HG02852 (cell line): Measurements from ENCODE around the gene CADM2.

Source experiments
- ATAC-seq: cut with Tn5 transposase; IDR thresholded peaks from one replicate; pipeline ENCODE4 v1.9.1; 2021; ENCODE audit warnings: mild to moderate bottlenecking, moderate library complexity; ENCODE audit not compliant: unreplicated experiment

CADM2 gene

GRCh38 chr3:85182975-85183752 lies 224.4 kb downstream of the CADM2 start:
- no peak for ATAC-seq

DNA sequence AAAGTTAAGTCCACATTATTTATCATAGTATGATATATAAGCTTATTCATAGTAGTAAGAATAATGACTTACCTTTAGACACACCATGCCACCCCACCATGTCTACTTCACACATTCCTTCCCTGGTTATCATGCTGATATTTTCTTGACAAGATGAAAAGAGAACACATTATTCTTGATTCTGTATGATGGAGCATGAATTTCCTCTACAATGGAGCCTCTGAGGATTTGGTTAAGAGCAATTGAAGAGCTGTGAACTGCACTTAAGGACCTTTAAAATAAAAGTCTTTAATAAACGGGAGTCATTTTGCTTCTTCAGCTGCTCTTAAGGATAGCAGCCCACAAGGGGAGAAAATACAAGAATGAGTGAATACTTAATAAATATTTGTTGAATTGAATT lies 226.7 kb downstream of the CADM2 start:
- no peak for ATAC-seq

DNA sequence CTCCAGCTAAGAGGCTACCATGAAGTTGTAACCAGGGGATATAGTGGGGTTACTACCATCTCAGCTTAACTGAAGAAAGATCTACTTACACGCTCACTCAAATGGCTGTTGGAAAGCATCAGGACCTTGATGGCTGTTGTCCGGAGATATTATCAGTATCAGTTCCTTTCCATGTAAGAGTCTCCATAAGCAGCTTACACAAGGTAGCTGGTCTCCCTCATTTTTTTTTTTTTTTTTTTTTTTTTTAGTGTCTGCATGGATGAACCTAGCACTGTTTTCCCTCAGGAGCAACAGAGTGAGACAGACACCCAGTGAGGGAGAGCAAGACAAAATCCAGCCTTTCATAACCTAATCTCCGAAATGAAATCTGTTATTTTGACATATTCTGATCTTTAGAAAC lies 230.9 kb downstream of the CADM2 start:
- ATAC-seq: no peak

DNA sequence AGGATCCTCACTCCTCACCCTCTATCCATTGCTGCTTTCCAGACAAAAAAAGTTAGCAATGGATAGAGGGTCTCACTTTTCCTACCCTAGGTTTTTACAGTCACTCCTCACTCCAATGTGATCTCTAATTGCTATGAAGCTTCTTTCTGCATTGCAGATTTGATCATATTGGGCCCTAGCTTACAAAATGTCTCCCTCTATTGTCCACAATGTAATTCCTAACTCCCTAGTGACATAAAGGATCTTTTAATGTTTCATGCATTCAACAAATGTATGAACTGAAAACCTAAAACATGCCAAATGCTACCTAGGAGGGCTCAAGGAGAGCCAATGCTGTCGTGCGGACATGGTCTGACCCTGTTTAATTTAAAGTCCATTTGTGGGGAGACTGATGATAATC lies 234.8 kb downstream of the CADM2 start:
- no peak for ATAC-seq

- ATAC-seq: no peak
These were observed 249.9 kb downstream of the CADM2 start for GRCh38 chr3:85208650-85209049.

- no peak for ATAC-seq
These were observed 251.8 kb downstream of the CADM2 start for GRCh38 chr3:85210540-85210939.

GRCh38 chr3:85228966-85229365 lies 270.2 kb downstream of the CADM2 start:
- ATAC-seq: no peak

- ATAC-seq: no peak
These were observed 285.3 kb downstream of the CADM2 start for GRCh38 chr3:85244091-85244490.

GRCh38 chr3:85244519-85244918 lies 285.7 kb downstream of the CADM2 start:
- no peak for ATAC-seq

GRCh38 chr3:85251766-85252165 lies 293.0 kb downstream of the CADM2 start:
- ATAC-seq: no peak

DNA sequence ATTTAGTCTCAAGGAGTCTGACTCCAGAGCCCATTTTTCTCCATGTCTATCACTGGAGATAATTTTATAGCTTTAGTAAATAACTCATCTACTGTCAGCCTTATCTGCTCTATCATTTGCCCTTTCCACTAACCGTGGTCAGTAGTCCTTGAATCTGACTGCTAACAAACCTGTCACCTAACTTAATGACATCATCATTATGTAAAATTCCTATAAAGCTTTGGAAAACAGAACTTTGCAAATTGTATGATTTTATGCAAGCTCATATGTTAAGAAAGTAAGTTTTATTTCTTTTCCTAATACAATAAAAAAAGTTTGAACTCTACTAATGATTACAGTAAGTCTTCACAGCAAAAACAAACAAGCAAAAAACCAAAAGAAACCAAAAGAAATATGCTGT lies 293.9 kb downstream of the CADM2 start:
- no peak for ATAC-seq

DNA sequence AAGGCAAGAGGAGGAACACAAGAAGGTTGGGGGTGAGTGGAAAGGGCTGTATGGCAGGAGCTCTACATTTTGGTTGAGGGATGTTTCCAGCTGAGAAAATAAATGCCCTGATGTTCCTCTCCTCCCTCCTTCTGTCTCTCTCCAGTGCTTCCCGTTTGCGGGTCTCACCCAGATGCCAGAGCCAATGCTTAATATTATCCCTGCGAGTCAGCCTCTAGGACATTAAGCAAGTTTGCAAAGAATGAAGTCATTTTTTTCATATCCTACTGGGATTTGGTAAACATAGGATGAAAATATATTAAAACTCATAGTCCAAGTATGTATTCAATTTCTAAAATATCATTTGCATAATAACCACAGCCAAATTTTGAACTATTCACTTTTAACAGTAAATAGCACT lies 295.9 kb downstream of the CADM2 start:
- no peak for ATAC-seq

DNA sequence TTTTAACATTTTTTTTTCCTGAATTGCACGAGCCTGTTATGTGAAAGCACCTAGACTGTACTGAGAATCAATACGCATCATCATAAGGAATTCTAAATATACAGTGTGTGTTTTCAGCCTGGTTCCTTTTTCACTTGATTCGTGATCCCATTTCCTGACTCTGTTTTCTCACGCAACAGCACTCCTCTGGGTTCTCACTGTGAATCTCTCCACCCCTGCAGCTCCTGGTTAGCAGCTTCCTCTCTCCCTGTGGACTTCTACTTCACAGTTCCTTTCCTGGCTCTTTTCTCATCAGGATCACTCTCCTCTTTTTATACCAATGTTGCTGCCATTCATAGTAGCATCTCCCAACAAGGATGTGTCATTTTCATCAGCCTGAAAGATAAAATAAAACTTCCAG lies 297.2 kb downstream of the CADM2 start:
- no peak for ATAC-seq

DNA sequence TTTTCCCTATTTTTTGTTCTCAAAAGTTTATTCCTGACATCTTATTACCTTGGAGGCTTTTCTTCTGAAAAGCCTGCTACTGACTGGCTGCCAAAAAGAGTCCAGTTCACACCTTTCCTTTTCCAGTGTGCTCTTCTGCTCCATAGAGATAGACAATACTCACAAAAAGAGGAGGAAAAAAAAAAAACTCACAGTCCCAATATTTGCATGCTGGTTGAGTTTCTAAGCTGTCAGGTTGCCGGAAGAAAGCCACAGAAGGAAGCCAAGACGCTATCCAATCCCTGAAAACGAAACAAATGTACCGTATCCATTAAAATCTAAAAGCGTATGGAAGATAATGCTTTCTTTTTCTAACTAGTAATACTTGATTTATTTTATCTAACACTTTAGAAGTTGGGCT lies 299.5 kb downstream of the CADM2 start:
- no peak for ATAC-seq

GRCh38 chr3:85258819-85259218 lies 300.0 kb downstream of the CADM2 start:
- no peak for ATAC-seq

DNA sequence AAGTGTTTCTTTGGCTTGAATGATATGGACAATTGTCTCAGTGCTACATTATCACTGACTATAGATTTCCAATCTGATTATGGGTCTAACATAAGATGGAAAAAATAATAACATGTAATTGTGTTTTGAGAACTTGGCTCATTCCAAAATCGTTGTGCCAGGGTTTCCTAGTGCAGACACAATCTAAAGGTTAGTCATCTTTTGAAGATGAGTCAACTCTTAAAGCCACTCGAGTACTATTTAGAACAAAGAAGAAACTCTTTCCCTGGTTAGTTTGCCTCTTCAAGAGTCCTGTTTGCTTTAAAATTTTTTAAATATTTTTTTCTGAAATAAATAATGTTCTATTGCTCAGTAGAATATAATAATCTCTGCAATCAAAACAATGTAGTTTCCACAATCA lies 301.0 kb downstream of the CADM2 start:
- ATAC-seq: no peak

GRCh38 chr3:85264381-85264780 lies 305.6 kb downstream of the CADM2 start:
- ATAC-seq: no peak

DNA sequence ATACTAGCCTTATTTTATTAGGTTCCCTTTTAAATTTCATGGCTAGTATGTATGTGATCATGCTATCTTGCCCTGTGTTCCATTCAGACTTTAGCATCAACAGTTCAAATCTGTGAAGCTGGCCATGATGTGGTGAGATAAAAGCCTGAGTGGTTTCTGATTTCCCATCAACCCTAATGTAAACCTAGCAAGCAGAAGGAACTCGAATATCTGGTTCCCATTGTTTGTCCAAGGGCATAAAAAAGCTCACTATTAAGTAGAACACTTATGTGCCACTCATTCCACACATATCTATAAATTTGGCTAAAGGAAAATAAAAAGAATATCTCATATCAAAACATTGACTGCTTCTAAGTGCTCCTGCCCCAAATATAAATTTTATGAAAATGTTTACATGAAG lies 311.7 kb downstream of the CADM2 start:
- ATAC-seq: no peak

DNA sequence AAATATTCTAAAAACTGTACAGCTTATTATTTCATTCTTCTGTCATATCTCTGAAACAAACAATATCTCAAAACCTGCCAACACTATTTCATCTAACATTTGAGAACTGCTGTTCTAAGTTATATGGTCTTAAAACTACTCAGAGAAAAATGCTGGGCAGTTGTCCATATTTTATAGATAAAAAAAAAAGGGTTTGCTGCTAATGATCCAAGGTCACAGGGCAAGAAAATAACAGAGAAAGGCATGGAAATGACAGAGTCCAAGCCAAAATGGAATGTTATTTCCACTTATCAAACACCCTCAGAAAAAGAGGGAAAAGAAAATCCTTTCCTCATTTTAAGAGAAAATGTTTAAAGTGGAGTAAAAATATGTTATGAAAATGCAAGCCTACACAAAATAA lies 313.1 kb downstream of the CADM2 start:
- ATAC-seq: no peak

DNA sequence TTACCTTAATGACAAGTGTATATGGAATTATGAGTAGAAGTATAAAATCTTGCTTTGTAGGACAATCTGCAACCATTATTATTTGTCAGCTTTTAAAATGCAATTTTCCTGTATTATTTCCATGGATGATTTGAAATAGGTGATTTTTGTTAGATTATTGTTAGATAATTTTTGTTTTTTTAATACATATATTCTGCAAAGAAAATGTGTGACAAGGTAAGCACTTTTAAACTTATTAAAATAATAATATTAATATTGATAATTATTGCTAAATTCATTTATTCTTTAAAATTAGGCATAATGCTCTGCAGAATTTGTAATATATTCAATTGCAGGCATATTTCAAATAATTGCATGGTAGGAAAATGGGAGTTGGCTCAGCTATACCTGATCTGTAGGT lies 329.5 kb downstream of the CADM2 start:
- ATAC-seq: no peak

DNA sequence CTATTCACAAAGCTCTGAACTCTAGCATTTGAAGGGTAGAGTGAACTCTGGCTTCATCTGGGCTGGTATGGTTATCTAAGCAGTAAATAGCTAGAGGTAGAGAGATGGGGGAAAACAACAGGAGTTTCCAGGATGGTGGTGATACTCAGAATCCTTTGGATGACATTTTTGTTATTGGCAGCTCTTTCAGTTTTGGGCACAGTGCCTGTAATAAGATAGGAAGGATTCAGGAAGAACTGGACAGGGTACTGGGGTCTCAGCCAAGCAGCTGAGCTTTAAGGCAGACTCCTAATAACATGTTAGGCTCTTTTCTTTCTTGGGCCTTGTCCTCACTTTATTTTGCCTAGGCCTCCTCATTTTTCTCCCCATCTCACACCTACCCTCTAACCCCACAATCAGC lies 338.5 kb downstream of the CADM2 start:
- no peak for ATAC-seq

GRCh38 chr3:85298032-85298431 lies 339.2 kb downstream of the CADM2 start:
- ATAC-seq: no peak

DNA sequence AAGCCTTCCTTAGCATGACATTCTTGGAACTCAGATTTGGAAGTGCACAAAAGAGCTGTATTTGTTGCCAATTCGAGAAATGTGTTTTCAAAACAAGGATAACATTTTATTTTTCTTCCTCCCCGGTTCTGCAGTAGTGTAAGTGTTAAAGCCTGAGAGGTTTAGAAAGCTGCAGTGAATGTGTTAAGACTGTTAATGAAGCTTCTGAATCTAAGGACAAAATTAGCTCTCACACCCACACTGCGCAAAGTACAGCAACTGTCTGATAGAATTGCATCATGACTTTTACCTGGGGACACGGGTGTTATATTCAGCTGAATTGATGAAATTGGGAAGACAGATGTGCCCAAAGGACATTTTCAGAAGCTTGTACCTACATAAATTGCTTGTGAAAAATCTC lies 344.4 kb downstream of the CADM2 start:
- no peak for ATAC-seq
